ENCODE results near the gene SNTG2.

- TF ChIP-seq TAF1 (IDR thresholded peaks at IDR 0.05; ENCODE audit: borderline replicate concordance, low read depth, low read length) (no peak), POLR2A (IDR thresholded peaks at IDR 0.05; ENCODE audit: low read depth, low read length) (no peak)
Measured at GRCh38 chr2:949384-950079, 1.1 kb upstream of the SNTG2 start.
